GM19025 (cell line): ENCODE measurements around the gene USP35.

Source experiments
- ATAC-seq: cut with Tn5 transposase; IDR thresholded peaks from one replicate; pipeline ENCODE4 v1.9.1; 2021; ENCODE audit warnings: mild to moderate bottlenecking, low read depth, moderate library complexity; ENCODE audit not compliant: unreplicated experiment

USP35 gene

GRCh38 chr11:78188286-78189173 lies at the start of gene USP35, which contains the start of gene KCTD21:
TSS of gene USP35 (plus strand) at chr11:78188919. CDS start at chr11:78196246, 7,327 bp downstream.
TSS of gene KCTD21 (minus strand) at chr11:78188626. CDS start at chr11:78174554, 14,072 bp downstream.
- ATAC-seq: peak; percentile 94

GRCh38 chr11:78139422-78140391 lies 49.0 kb upstream of the USP35 start, which contains the start of gene ALG8:
TSS of gene ALG8 (minus strand) at chr11:78139626. CDS start at chr11:78139588, 38 bp downstream.
- ATAC-seq: peak; percentile 88

- ATAC-seq: no peak
Measured at GRCh38 chr11:78140392-78141077, 48.2 kb upstream of the USP35 start.

- ATAC-seq: no peak
Measured at GRCh38 chr11:78145511-78146025, 43.2 kb upstream of the USP35 start.

GRCh38 chr11:78147807-78148206 lies 40.9 kb upstream of the USP35 start:
- no peak for ATAC-seq

GRCh38 chr11:78149646-78150045 lies 39.1 kb upstream of the USP35 start:
- no peak for ATAC-seq

- no peak for ATAC-seq
Measured at GRCh38 chr11:78150346-78150745, 38.4 kb upstream of the USP35 start.

- no peak for ATAC-seq
Measured at GRCh38 chr11:78150754-78151153, 38.0 kb upstream of the USP35 start.

GRCh38 chr11:78151804-78152203 lies 36.9 kb upstream of the USP35 start:
- no peak for ATAC-seq

- ATAC-seq: no peak
Measured at GRCh38 chr11:78156127-78156844, 32.4 kb upstream of the USP35 start.

GRCh38 chr11:78158987-78159652 lies 29.6 kb upstream of the USP35 start:
- no peak for ATAC-seq

GRCh38 chr11:78160557-78160956 lies 28.2 kb upstream of the USP35 start:
- no peak for ATAC-seq

- ATAC-seq: no peak
Measured at GRCh38 chr11:78161346-78161745, 27.4 kb upstream of the USP35 start.

GRCh38 chr11:78161962-78162371 lies 26.8 kb upstream of the USP35 start:
- no peak for ATAC-seq

GRCh38 chr11:78163828-78164227 lies 24.9 kb upstream of the USP35 start:
- no peak for ATAC-seq

- no peak for ATAC-seq
Measured at GRCh38 chr11:78164471-78164870, 24.2 kb upstream of the USP35 start.

- no peak for ATAC-seq
Measured at GRCh38 chr11:78166855-78167469, 21.8 kb upstream of the USP35 start.
